HepG2 (cell line): ENCODE results near the gene SH2D3C. TPM values are rescaled to one million over a fixed set of nuclear protein-coding genes. Genes with fewer than 3 reads are reported as not detected.
A peak's percentile ranks its signal among the peaks of the same experiment; 100 is the strongest.

ENCODE experiments used
- ATF7 ChIP-seq, 2 experiments: fragments of 450-650 bp in 1 of 2; sonication (generic) in 1 of 2; formaldehyde crosslinking in 1 of 2; IDR thresholded peaks; 2 replicates each; pipeline versions ENCODE4 v1.4.0 to v1.6.1; 2016 to 2020; ENCODE audit warnings: antibody characterized with exemption in 1 of 2, mild to moderate bottlenecking in 1 of 2, missing genetic modification reagents in 1 of 2
- CBX2 ChIP-seq, 2 experiments: fragments of 200-600 bp in 1 of 2; sonication (generic); formaldehyde crosslinking in 1 of 2; IDR thresholded peaks; 2 replicates each; pipeline versions ENCODE4 v1.7.0 to v1.8.1; 2018 to 2022; ENCODE audit warnings: low read depth in 2 of 2, low read length in 1 of 2, mild to moderate bottlenecking in 1 of 2, missing genetic modification reagents in 1 of 2
- CREM ChIP-seq, 2 experiments: sonication (generic) in 1 of 2; formaldehyde crosslinking in 1 of 2; IDR thresholded peaks; 2 replicates each; pipeline versions ENCODE4 v1.4.0 to v1.6.1; 2016 to 2020; ENCODE audit warnings: antibody characterized with exemption in 1 of 2, mild to moderate bottlenecking in 1 of 2, missing genetic modification reagents in 1 of 2
- ELF1 ChIP-seq: sonication (generic); formaldehyde crosslinking; IDR thresholded peaks from 2 replicates; pipeline ENCODE4 v1.4.0; 2020; ENCODE audit warnings: missing genetic modification reagents
- GABPA ChIP-seq, 2 experiments: IDR thresholded peaks; 2 replicates each; pipeline ENCODE4 v1.6.1; 2011 to 2016; ENCODE audit warnings: low read depth in 2 of 2, low read length in 1 of 2, missing biosample characterization in 1 of 2, missing genetic modification characterization in 1 of 2
- GPN1 ChIP-seq: sonication (generic); formaldehyde crosslinking; IDR thresholded peaks from 2 replicates; pipeline ENCODE4 v1.5.1; 2020; ENCODE audit warnings: missing genetic modification reagents, borderline replicate concordance
- HNRNPLL ChIP-seq: fragments of 200-400 bp; formaldehyde crosslinking; IDR thresholded peaks from 2 replicates; pipeline ENCODE4 v1.6.1; 2017; ENCODE audit warnings: mild to moderate bottlenecking, low read depth, low read length; ENCODE audit not compliant: poor library complexity, severe bottlenecking
- LCORL ChIP-seq, 2 experiments: fragments of 450-650 bp in 1 of 2; sonication (generic) in 1 of 2; formaldehyde crosslinking in 1 of 2; IDR thresholded peaks; 2 replicates each; pipeline versions ENCODE4 v1.5.0 to v1.6.1; 2017 to 2020; ENCODE audit warnings: antibody characterized with exemption in 1 of 2, missing genetic modification reagents in 1 of 2
- MEIS1 ChIP-seq: sonication (generic); formaldehyde crosslinking; IDR thresholded peaks from 2 replicates; pipeline ENCODE4 v1.9.0; 2021; ENCODE audit warnings: mild to moderate bottlenecking, missing genetic modification reagents, moderate library complexity, borderline replicate concordance
- NR2F1 ChIP-seq, 2 experiments: fragments of 450-650 bp in 1 of 2; formaldehyde crosslinking in 1 of 2; IDR thresholded peaks; 2 replicates each; pipeline versions ENCODE4 v1.5.0 to v1.6.1; 2016 to 2020; ENCODE audit warnings: mild to moderate bottlenecking in 1 of 2, missing compliant biosample characterization in 1 of 2, missing genetic modification reagents in 1 of 2, moderate library complexity in 1 of 2
- NR2F2 ChIP-seq: IDR thresholded peaks from 2 replicates; pipeline ENCODE4 v1.6.1; 2012; ENCODE audit warnings: low read depth, inconsistent platforms, borderline replicate concordance
- PLRG1 ChIP-seq: fragments of 450-650 bp; conservative IDR thresholded peaks from 2 replicates; pipeline ENCODE4 v1.6.1; 2016
- POGZ ChIP-seq: sonication (generic); formaldehyde crosslinking; IDR thresholded peaks from 2 replicates; pipeline ENCODE4 v1.4.0; 2020; ENCODE audit warnings: mild to moderate bottlenecking, missing genetic modification reagents
- POLR2G ChIP-seq: fragments of 200-400 bp; formaldehyde crosslinking; IDR thresholded peaks from 2 replicates; pipeline ENCODE4 v1.6.1; 2018; ENCODE audit warnings: mild to moderate bottlenecking, low read depth, low read length, moderate library complexity
- RELA ChIP-seq: sonication (generic); formaldehyde crosslinking; IDR thresholded peaks from 2 replicates; pipeline ENCODE4 v1.4.0; 2020; ENCODE audit warnings: missing genetic modification reagents
- SP1 ChIP-seq, 2 experiments: fragments of 450-650 bp in 1 of 2; sonication (generic) in 1 of 2; formaldehyde crosslinking in 1 of 2; IDR thresholded peaks; 2 replicates each; pipeline versions ENCODE4 v1.4.0 to v1.6.1; 2016 to 2020; ENCODE audit warnings: missing genetic modification reagents in 1 of 2
- ZNF383 ChIP-seq: sonication (generic); formaldehyde crosslinking; IDR thresholded peaks from 2 replicates; pipeline ENCODE4 v1.4.0; 2020; ENCODE audit warnings: missing genetic modification reagents, mild to moderate bottlenecking, borderline replicate concordance
- ZNF563 ChIP-seq: sonication (generic); formaldehyde crosslinking; IDR thresholded peaks from 2 replicates; pipeline ENCODE4 v1.8.0; 2022; ENCODE audit warnings: mild to moderate bottlenecking, moderate library complexity, missing genetic modification reagents
- ZNF576 ChIP-seq: sonication (generic); formaldehyde crosslinking; IDR thresholded peaks from 2 replicates; pipeline ENCODE4 v1.4.0; 2020; ENCODE audit warnings: mild to moderate bottlenecking, missing genetic modification reagents
- ZNF607 ChIP-seq: sonication (generic); formaldehyde crosslinking; IDR thresholded peaks from 2 replicates; pipeline ENCODE4 v1.5.1; 2020; ENCODE audit warnings: missing genetic modification reagents, mild to moderate bottlenecking, borderline replicate concordance
- ZNF614 ChIP-seq: IDR thresholded peaks from 2 replicates; pipeline ENCODE4 v1.6.1; 2018; ENCODE audit warnings: missing biosample characterization, missing genetic modification reagents, inconsistent platforms, borderline replicate concordance
- ZNF772 ChIP-seq: sonication (generic); formaldehyde crosslinking; IDR thresholded peaks from 2 replicates; pipeline ENCODE4 v1.5.0; 2020; ENCODE audit warnings: mild to moderate bottlenecking, missing genetic modification reagents
- polyA plus RNA-seq, 8 experiments: library from polyadenylated mRNA; depleted of rRNA in 3 of 8; stranded (reverse) in 7 of 8; unstranded in 1 of 8; fragments of >200 nt; fragmentation: Illumina TruSeq in 4 of 8; extraction: Trizol in 4 of 8; gene quantifications; 2 replicates each; pipeline versions ENCODE4 v1.2.1 to v1.2.3, GENCODE V29; 2011 to 2016; ENCODE audit warnings: low read depth in 4 of 8, missing spikeins in 1 of 8, mixed read lengths in 1 of 8; ENCODE audit not compliant: insufficient read depth in 1 of 8
- total RNA-seq, 5 experiments: library from RNA; depleted of rRNA; stranded (reverse); fragments of >200 nt; fragmentation: Illumina TruSeq; extraction: Trizol; gene quantifications; 2 replicates each; pipeline ENCODE4 v1.2.3, GENCODE V29; 2016; ENCODE audit warnings: low read depth in 1 of 5
- TF ChIP-seq, protein P1 (sequence below): sonication (generic); formaldehyde crosslinking; IDR thresholded peaks from 2 replicates; pipeline ENCODE4 v1.5.0; 2020; ENCODE audit warnings: mild to moderate bottlenecking, missing genetic modification reagents, moderate library complexity
- TF ChIP-seq, protein P2 (sequence below): IDR thresholded peaks from 2 replicates; pipeline ENCODE4 v1.6.1; 2016; ENCODE audit warnings: mild to moderate bottlenecking

Gene SH2D3C
- total and polyA plus RNA-seq, 2 of the 13 experiments (the other 11 are each of a cell fraction or from before 2014, with no cell fraction given), result not detected

GRCh38 chr9:127802576-127803443 lies 24.3 kb upstream of the SH2D3C start, which contains the start of gene FPGS (continued):
- peak; percentile 58 for TF ChIP-seq HNRNPLL
- peak; percentile 48; the same call in 1 of the 2 replicates for TF ChIP-seq ZNF563 (CRISPR knock-in tag)
- TF ChIP-seq PLRG1, result no peak
- TF ChIP-seq CREM (IDR thresholded peaks at IDR 0.05), result no peak
- no peak for TF ChIP-seq CREM (CRISPR knock-in tag; IDR thresholded peaks at IDR 0.05)
- TF ChIP-seq, protein P1, sequence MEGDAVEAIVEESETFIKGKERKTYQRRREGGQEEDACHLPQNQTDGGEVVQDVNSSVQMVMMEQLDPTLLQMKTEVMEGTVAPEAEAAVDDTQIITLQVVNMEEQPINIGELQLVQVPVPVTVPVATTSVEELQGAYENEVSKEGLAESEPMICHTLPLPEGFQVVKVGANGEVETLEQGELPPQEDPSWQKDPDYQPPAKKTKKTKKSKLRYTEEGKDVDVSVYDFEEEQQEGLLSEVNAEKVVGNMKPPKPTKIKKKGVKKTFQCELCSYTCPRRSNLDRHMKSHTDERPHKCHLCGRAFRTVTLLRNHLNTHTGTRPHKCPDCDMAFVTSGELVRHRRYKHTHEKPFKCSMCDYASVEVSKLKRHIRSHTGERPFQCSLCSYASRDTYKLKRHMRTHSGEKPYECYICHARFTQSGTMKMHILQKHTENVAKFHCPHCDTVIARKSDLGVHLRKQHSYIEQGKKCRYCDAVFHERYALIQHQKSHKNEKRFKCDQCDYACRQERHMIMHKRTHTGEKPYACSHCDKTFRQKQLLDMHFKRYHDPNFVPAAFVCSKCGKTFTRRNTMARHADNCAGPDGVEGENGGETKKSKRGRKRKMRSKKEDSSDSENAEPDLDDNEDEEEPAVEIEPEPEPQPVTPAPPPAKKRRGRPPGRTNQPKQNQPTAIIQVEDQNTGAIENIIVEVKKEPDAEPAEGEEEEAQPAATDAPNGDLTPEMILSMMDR (CRISPR knock-in tag), result no peak; the same call in 1 of the 2 replicates
- peak; percentile 68 for TF ChIP-seq GABPA (IDR thresholded peaks at IDR 0.05; ENCODE audit: low read depth, low read length)
- TF ChIP-seq GABPA (CRISPR knock-in tag; IDR thresholded peaks at IDR 0.05; ENCODE audit: low read depth), result peak; percentile 81
- 0 out of 2 replicates have a peak, but pooled peaks have one; percentile 38 for TF ChIP-seq ZNF576 (CRISPR knock-in tag)
- no peak for TF ChIP-seq ZNF383
- TF ChIP-seq, protein P2, sequence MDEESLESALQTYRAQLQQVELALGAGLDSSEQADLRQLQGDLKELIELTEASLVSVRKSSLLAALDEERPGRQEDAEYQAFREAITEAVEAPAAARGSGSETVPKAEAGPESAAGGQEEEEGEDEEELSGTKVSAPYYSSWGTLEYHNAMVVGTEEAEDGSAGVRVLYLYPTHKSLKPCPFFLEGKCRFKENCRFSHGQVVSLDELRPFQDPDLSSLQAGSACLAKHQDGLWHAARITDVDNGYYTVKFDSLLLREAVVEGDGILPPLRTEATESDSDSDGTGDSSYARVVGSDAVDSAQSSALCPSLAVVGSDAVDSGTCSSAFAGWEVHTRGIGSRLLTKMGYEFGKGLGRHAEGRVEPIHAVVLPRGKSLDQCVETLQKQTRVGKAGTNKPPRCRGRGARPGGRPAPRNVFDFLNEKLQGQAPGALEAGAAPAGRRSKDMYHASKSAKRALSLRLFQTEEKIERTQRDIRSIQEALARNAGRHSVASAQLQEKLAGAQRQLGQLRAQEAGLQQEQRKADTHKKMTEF (CRISPR knock-in tag), result peak; percentile 73; the same call in 1 of the 2 replicates
- TF ChIP-seq ZNF614 (CRISPR knock-in tag), result no peak
- TF ChIP-seq LCORL (IDR thresholded peaks at IDR 0.05), result no peak
- peak; percentile 70 for TF ChIP-seq LCORL (CRISPR knock-in tag; IDR thresholded peaks at IDR 0.05)
- TF ChIP-seq POLR2G, result peak; percentile 93
- no peak for TF ChIP-seq SP1 (IDR thresholded peaks at IDR 0.05)
- TF ChIP-seq SP1 (CRISPR knock-in tag; IDR thresholded peaks at IDR 0.05), result peak; percentile 3; the same call in 1 of the 2 replicates
- TF ChIP-seq ZNF607 (CRISPR knock-in tag), result peak; percentile 60; the same call in 1 of the 2 replicates
- 0 out of 2 replicates have a peak, but pooled peaks have one; percentile 36 for TF ChIP-seq RELA (CRISPR knock-in tag)
- TF ChIP-seq MEIS1 (CRISPR knock-in tag), result 0 out of 2 replicates have a peak, but pooled peaks have one; percentile 38
- TF ChIP-seq NR2F2, result peak; percentile 21; the same call in 1 of the 2 replicates
- TF ChIP-seq ZNF772 (CRISPR knock-in tag), result peak; percentile 74; the same call in 1 of the 2 replicates
- TF ChIP-seq ATF7 (IDR thresholded peaks at IDR 0.05), result no peak
- 0 out of 2 replicates have a peak, but pooled peaks have one; percentile 20 for TF ChIP-seq ATF7 (CRISPR knock-in tag; IDR thresholded peaks at IDR 0.05)
- peak; percentile 60; the same call in 1 of the 2 replicates for TF ChIP-seq POGZ (CRISPR knock-in tag)
- peak; percentile 79 for TF ChIP-seq ELF1 (CRISPR knock-in tag)
- TF ChIP-seq CBX2 (IDR thresholded peaks at IDR 0.05; ENCODE audit: low read depth, low read length), result no peak
- TF ChIP-seq CBX2 (CRISPR knock-in tag; IDR thresholded peaks at IDR 0.05; ENCODE audit: low read depth), result no peak
- 0 out of 2 replicates have a peak, but pooled peaks have one; percentile 50 for TF ChIP-seq GPN1 (CRISPR knock-in tag)
- peak in 1 of 2 experiments; percentile 28; a peak in 1 of 4 replicates for TF ChIP-seq NR2F1 (CRISPR knock-in tag; IDR thresholded peaks at IDR 0.05)
